ENCODE data around the gene RITA1. TPM values are rescaled to one million over a fixed set of nuclear protein-coding genes. Genes with fewer than 3 reads are reported as not detected.

Gene RITA1
- total and polyA plus RNA-seq, 12 donors, result 17.5 to 84.1 (median 36.7) TPM

DNA sequence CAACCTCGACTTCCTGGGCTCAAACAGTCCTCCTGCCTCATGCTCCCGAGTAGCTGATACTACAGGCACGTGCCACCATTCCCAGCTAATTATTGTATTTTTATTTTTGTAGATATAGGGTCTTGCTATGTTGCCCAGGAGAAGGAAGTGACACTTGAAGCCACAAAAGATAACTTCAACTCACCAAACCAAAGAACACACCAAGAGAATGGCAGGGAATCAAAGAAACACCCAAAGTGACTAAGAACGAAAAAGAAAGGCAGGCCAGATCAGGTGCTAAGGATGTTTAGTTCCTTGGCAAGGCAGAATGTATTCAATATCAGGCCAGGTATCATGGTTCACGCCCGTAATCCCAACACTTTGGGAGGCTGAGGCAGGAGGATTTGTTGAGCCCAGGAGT is 25.6 kb downstream of the RITA1 start:
- TF ChIP-seq, protein P1, sequence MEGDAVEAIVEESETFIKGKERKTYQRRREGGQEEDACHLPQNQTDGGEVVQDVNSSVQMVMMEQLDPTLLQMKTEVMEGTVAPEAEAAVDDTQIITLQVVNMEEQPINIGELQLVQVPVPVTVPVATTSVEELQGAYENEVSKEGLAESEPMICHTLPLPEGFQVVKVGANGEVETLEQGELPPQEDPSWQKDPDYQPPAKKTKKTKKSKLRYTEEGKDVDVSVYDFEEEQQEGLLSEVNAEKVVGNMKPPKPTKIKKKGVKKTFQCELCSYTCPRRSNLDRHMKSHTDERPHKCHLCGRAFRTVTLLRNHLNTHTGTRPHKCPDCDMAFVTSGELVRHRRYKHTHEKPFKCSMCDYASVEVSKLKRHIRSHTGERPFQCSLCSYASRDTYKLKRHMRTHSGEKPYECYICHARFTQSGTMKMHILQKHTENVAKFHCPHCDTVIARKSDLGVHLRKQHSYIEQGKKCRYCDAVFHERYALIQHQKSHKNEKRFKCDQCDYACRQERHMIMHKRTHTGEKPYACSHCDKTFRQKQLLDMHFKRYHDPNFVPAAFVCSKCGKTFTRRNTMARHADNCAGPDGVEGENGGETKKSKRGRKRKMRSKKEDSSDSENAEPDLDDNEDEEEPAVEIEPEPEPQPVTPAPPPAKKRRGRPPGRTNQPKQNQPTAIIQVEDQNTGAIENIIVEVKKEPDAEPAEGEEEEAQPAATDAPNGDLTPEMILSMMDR (IDR thresholded peaks at IDR 0.05), result no peak
- no peak for TF ChIP-seq POLR2A (IDR thresholded peaks at IDR 0.05)
- Histone ChIP-seq H3K36me3 (replicated peaks in 1 of 2) (no peaks in the 10 kb centered on the region), H3K9me3 (replicated peaks in 1 of 3) (no peaks in the 10 kb centered on the region), H3K27ac (no peak overlapping the region), H3K4me1 (replicated peaks in 1 of 2) (peaks cover 21 to 31% of the 10 kb centered on the region in 2 donors), H3K27me3 (no peaks in the 10 kb centered on the region), H3K4me3 (no peak overlapping the region)
- intact Hi-C loops (cut with DNase I), result no loop called here
- DNase-seq, result no peak
- 91 to 97% (median 94%) methylated on average over 6 of the region's 6 CpGs for WGBS, 4 donors

DNA sequence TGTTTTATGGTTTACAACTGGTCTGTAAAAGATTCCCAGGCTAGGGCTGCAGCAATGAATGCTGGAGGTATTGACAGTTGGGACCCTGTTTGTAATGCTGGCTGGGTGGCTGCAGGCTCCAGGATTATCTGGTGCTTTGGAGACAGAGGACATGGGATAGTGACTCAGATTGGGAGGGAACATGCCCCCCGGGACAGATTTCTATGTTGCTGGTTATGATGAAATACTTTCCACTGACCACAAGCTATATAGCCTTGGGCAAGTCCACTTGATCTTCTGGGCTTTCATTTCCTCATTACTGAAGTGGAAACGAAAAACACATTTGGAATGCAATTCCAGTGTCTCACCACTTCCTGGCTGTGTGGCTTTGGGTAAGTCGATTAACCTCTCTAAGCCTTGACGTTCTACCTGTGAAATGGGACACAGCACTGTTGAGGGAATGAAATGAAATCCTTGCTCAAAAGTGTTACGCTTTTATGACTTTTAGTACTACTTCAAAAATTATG is 29.4 kb downstream of the RITA1 start:
- Histone ChIP-seq H3K9me3 (replicated peaks in 1 of 3) (no peaks in the 10 kb centered on the region), H3K27ac (peak overlapping the region; percentile 40 to 85 (median 74)), H3K36me3 (replicated peaks in 1 of 2) (no peaks in the 10 kb centered on the region), H3K4me3 (peak overlapping the region in 1 of 4 donors; percentile 9), H3K4me1 (replicated peaks in 1 of 2) (peaks cover 18 to 25% of the 10 kb centered on the region in 2 donors), H3K27me3 (no peaks in the 10 kb centered on the region)
- DNase-seq, result peak; percentile 62 to 91 (median 87)
- 37 to 53% (median 45%) methylated on average over 5 of the region's 5 CpGs for WGBS, 4 donors
- TF ChIP-seq POLR2A (IDR thresholded peaks at IDR 0.05), result peak in 1 of 2 donors; percentile 78
- TF ChIP-seq, protein P1 (IDR thresholded peaks at IDR 0.05), result peak in 5 of 6 experiments; percentile 9 to 67 (median 57)
- intact Hi-C loops (cut with DNase I), result no loop called here

DNA sequence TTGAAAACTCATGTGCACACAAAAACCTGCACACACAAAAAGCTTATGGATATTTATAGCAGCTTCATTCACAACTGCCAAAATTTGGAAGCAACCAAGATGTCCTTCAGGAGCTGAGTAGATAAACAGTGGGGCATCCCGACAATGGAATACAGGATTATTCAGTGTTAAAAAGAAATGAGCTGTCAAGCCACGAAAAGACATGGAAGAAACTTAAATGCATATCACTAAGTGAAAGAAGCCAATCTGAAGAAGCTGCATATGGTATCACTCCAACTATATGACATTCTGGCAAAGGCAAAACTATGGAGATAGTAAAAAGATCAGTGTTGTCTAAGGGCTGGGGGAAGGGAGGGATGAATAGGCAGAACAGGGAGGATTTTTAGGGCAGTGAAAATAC is 30.5 kb downstream of the RITA1 start:
- Histone ChIP-seq H3K27ac (peak overlapping the region in 2 of 5 donors; percentile 74 to 79), H3K36me3 (replicated peaks in 1 of 2) (no peaks in the 10 kb centered on the region), H3K27me3 (no peaks in the 10 kb centered on the region), H3K4me3 (no peak overlapping the region), H3K9me3 (replicated peaks in 1 of 3) (no peaks in the 10 kb centered on the region), H3K4me1 (replicated peaks in 1 of 2) (peaks cover 24 to 32% of the 10 kb centered on the region in 2 donors)
- TF ChIP-seq, protein P1 (IDR thresholded peaks at IDR 0.05), result no peak
- TF ChIP-seq POLR2A (IDR thresholded peaks at IDR 0.05), result no peak
- WGBS, 4 donors, result 32 to 59% (median 45%) methylated on average over 2 of the region's 2 CpGs
- intact Hi-C loops (cut with DNase I), result no loop called here
- no peak for DNase-seq

DNA sequence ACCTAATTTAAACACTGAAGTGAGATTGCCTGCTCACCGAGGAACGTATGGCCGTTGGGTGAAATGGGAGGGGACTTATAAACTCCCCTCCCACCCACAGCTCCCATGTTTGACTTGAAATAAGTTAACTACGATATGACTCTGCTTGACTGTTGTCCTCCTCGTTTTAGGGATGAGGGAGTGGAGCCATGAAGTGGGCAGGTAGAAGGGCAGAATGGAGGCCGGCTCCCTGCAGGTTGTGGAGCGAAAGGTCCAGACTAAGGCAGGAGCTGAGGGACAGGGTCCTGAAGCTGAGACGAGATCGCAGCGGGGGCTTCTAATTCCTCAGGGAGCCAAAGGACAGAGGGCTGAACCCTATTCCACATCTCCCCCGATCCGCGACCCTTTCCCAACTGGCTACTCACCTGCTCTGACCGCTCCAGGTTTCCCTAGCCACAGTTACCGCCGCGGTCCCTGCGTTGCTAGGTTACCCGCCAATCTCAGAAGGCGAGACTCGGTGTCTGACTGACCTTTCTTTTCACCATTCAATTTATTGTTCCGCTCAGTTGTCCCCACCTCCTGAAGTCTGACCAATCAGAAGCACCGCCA is 35.2 kb downstream of the RITA1 start:
- TF ChIP-seq POLR2A (IDR thresholded peaks at IDR 0.05), result no peak
- TF ChIP-seq, protein P1 (IDR thresholded peaks at IDR 0.05), result peak in 1 of 6 experiments; percentile 2
- intact Hi-C loops (cut with DNase I), result no loop called here
- Histone ChIP-seq H3K27me3 (no peaks in the 10 kb centered on the region), H3K4me1 (replicated peaks in 1 of 2) (peaks cover 29 to 46% of the 10 kb centered on the region in 2 donors), H3K27ac (peak overlapping the region in 2 of 5 donors; percentile 50 to 54), H3K4me3 (peak overlapping the region in 2 of 4 donors; percentile 47 to 51), H3K9me3 (replicated peaks in 1 of 3) (no peaks in the 10 kb centered on the region), H3K36me3 (replicated peaks in 1 of 2) (no peaks in the 10 kb centered on the region)
- no peak for DNase-seq
- WGBS, 4 donors, result 0 to 1% (median 1%) methylated on average over 22 to 23 of the region's 23 CpGs

All from adrenal gland (tissue), 12 donors.